Muscle layer of colon (tissue), 2 donors: ENCODE measurements around the gene LRRC8D.

ENCODE experiments used
- H3K27ac ChIP-seq: one replicate; pipeline ENCODE4 v1.7.0; 2013; ENCODE audit warnings: low read depth, mild to moderate bottlenecking, low read length, moderate library complexity
- H3K27me3 ChIP-seq, 2 donors: one replicate each; pipeline ENCODE4 v1.7.0; 2013; ENCODE audit warnings: low read length in 2 of 2, mild to moderate bottlenecking in 2 of 2; ENCODE audit not compliant: insufficient read depth in 2 of 2, control insufficient read depth in 1 of 2
- H3K36me3 ChIP-seq: one replicate; pipeline ENCODE4 v1.7.0; 2013; ENCODE audit warnings: mild to moderate bottlenecking, low read length; ENCODE audit not compliant: insufficient read depth
- H3K4me1 ChIP-seq: one replicate; pipeline ENCODE4 v1.7.0; 2013; ENCODE audit warnings: mild to moderate bottlenecking, low read length; ENCODE audit not compliant: insufficient read depth
- H3K4me3 ChIP-seq, 2 donors: one replicate each; pipeline ENCODE4 v1.7.0; 2013; ENCODE audit warnings: low read length in 2 of 2, low read depth in 1 of 2, mild to moderate bottlenecking in 1 of 2, moderate library complexity in 1 of 2
- H3K9ac ChIP-seq: one replicate; pipeline ENCODE4 v1.7.0; 2013; ENCODE audit warnings: low read length
- H3K9me3 ChIP-seq: one replicate; pipeline ENCODE4 v1.7.0; 2013; ENCODE audit warnings: mild to moderate bottlenecking, low read length
- donor health status: abdominal sarcoma.
- donor health status: Adenocarcinoma of cecum.

The LRRC8D gene

GRCh38 chr1:89892816-89893215 lies 72.0 kb downstream of the LRRC8D start:
- H3K36me3 ChIP-seq, result no peaks in the 10 kb centered on the region
- H3K27ac ChIP-seq, result no peak overlapping the region
- H3K9me3 ChIP-seq, result no peaks in the 10 kb centered on the region

DNA sequence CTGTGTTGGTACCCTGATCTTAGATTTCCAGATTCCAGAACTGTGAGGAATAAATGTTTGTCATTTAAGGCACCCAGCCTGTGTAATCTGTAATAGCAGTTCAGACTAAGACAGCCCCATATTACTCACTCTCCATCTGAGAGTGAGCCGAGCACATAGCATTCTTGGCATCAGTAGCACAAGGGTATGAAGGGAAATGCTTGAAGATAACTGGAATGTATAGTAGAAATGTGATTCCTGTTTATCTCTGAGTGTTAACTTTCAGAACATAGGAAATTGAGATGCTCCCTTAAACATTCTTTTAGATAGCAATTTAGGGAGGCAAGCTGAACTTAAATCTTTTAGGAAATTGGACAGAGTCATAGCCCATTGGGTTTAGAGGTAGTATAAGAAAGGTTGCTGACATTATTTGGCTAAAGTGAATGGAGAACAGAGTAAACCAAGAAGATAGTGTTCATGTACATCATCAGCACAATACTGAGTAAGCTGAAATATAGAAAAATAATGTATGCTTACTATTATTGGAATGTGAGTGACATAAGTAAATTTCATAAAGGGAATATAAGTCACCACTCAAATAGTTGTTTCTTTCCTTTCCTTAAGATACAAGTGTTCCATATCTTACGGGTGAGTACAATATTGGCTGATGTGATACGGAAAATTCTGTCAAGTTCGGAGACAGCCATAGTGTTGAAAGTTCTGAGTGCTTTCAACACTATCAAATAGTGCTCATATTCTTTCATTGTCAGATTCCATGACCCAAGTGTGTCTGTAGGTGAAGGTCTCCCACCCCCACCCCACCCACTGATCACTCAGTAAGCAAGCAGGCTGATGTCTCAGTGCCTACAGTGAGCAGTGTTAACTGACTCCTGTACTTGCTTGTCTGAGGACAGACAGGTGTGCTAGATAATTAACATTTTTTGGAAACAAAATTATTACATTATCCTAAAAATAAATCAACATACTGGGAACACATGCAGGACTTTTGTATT lies 73.7 kb downstream of the LRRC8D start:
- no peak overlapping the region for H3K27ac ChIP-seq
- no peaks in the 10 kb centered on the region for H3K4me1 ChIP-seq
- no peaks in the 10 kb centered on the region for H3K36me3 ChIP-seq
- H3K27me3 ChIP-seq, result no peaks in the 10 kb centered on the region
- no peak overlapping the region for H3K9ac ChIP-seq
- no peaks in the 10 kb centered on the region for H3K9me3 ChIP-seq
- no peak overlapping the region for H3K4me3 ChIP-seq

More at GRCh38 chr1:89892816-89893215, 72.0 kb downstream of the LRRC8D start:
- Histone ChIP-seq H3K4me1 (no peaks in the 10 kb centered on the region), H3K27me3 (no peaks in the 10 kb centered on the region), H3K4me3 (no peak overlapping the region), H3K9ac (no peak overlapping the region)

GRCh38 chr1:89896105-89896942 lies 75.5 kb downstream of the LRRC8D start:
- H3K27me3 ChIP-seq, result no peaks in the 10 kb centered on the region
- H3K4me3 ChIP-seq, result no peak overlapping the region
- no peaks in the 10 kb centered on the region for H3K36me3 ChIP-seq
- no peak overlapping the region for H3K27ac ChIP-seq
- no peaks in the 10 kb centered on the region for H3K9me3 ChIP-seq
- H3K9ac ChIP-seq, result no peak overlapping the region
- H3K4me1 ChIP-seq, result no peaks in the 10 kb centered on the region

DNA sequence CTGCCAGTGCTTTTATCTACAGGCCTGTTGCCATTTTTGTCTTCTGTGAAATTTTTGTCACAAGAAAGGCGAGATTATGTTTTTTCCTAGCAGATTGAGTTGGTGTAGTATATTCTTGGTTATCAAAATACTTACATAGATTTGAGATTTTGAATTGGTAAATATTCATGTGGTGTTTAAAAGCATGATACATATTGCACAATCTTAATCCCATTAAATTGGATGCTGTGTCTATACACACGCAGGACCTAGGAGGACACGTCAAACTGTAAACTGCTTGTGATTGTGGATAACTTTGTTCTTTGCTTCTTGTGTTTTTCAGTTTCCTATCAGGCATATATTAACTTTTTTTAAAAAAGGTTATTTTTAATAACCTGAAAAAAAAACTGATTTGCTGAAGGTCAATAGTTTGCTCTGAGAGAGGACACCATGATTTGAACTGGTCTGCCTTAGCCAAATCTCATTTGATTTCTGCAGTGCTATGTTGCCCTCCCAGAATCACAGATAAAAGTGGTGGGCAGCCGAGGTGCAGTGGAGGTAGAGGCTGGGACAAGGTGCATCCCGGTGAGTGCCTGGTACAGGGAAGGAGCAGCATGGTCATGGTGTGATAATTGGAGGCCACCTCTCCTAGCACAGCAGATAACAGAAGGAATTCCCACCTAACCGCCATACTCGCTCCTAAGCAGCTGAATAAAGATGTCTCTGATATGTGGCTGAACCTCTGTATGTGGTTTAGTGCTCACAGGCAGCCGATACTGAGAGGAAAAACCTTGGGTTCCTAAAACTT lies 76.7 kb downstream of the LRRC8D start:
- Histone ChIP-seq H3K4me1 (no peaks in the 10 kb centered on the region), H3K9me3 (no peaks in the 10 kb centered on the region), H3K27me3 (no peaks in the 10 kb centered on the region), H3K36me3 (no peaks in the 10 kb centered on the region), H3K4me3 (no peak overlapping the region), H3K9ac (no peak overlapping the region), H3K27ac (no peak overlapping the region)

DNA sequence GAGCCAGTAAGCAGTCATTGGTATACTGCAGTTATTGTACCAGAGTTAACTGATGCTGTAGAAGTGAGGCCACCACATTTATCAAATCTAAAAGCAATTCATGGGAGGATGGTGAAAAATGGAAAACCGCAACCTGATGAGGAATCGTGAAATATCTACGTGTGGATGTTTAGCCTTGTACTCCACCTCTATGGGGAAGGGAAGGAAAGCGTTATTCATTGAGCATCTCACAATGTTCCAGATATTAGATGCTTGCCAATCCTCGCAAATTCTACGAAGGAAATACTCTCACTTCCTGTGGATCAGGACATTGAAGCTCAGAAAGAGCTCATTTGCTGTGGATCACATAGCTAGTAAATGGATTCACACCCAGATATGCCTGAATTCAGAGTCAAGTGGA lies 77.3 kb downstream of the LRRC8D start:
- H3K27ac ChIP-seq, result no peak overlapping the region

DNA sequence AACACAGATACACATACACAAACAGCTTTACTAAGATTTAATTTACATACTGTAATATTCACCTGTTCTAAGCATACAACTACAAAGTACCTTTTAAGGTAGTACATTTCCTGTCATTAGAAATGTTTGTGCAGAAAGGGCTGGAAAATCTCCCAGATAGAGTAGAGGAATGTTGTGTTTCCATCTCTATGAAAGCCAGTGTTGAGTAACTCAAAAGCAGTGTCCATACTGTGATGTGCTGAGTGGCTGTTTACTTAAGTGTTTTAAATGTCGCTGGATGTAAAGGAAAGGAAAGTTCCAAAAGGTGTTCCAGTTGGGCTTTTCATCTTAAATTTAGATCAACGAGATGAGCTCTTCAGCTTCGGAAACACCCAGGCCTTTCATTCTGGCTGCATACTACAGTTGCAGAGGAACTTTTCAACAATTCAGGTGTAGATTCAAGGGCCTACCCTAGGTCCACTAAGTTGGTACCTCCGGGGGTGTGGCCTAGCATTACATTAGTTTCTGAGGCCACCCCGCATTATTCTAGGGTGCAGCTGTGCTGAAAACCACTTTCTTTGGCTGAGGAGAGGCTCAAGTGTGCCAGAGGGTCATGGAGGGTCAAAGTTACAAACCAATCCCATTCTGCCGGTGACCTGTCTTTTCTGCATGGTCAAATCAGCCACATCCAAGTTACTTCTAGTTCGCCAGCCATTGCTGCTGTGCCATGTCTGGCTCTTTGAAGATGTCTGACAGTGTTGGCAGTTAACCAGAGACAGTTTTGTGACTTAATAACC lies 78.1 kb downstream of the LRRC8D start:
- H3K9ac ChIP-seq, result no peak overlapping the region
- H3K27me3 ChIP-seq, result no peaks in the 10 kb centered on the region
- no peak overlapping the region for H3K27ac ChIP-seq
- H3K4me1 ChIP-seq, result no peaks in the 10 kb centered on the region
- no peak overlapping the region for H3K4me3 ChIP-seq
- no peaks in the 10 kb centered on the region for H3K36me3 ChIP-seq
- no peaks in the 10 kb centered on the region for H3K9me3 ChIP-seq

More for the DNA sequence above, 77.3 kb downstream of the LRRC8D start:
- no peaks in the 10 kb centered on the region for H3K9me3 ChIP-seq
- no peaks in the 10 kb centered on the region for H3K36me3 ChIP-seq
- no peaks in the 10 kb centered on the region for H3K4me1 ChIP-seq
- no peak overlapping the region for H3K4me3 ChIP-seq
- no peaks in the 10 kb centered on the region for H3K27me3 ChIP-seq
- H3K9ac ChIP-seq, result no peak overlapping the region

DNA sequence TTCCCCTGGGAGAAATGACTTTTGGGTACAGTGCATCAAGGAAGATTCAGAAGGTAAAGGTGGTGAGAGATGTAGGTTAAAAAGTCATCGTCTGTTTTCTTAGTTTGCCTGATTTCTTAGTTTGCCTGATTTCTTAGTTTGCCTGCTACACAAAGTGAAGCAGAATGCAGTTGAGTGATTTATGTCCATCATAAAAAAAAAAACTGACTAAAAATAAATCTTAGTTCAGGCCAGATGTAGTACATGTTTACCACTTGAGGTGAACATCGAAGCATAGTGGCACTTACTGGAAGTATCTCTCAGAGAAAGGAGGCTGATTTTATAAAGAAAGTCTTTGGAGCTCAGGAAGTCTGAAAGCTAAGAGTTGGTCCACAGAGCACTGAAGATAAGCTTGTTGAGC lies 79.5 kb downstream of the LRRC8D start:
- Histone ChIP-seq H3K4me3 (no peak overlapping the region), H3K4me1 (no peaks in the 10 kb centered on the region), H3K9ac (no peak overlapping the region), H3K36me3 (no peaks in the 10 kb centered on the region), H3K27me3 (no peaks in the 10 kb centered on the region), H3K9me3 (no peaks in the 10 kb centered on the region), H3K27ac (no peak overlapping the region)

- Histone ChIP-seq H3K4me1 (peaks cover 5% of the 10 kb centered on the region), H3K4me3 (no peak overlapping the region), H3K36me3 (no peaks in the 10 kb centered on the region), H3K27ac (no peak overlapping the region), H3K27me3 (no peaks in the 10 kb centered on the region), H3K9me3 (no peaks in the 10 kb centered on the region), H3K9ac (no peak overlapping the region)
These were observed 80.2 kb downstream of the LRRC8D start for GRCh38 chr1:89900791-89901708.

GRCh38 chr1:89901957-89902669 lies 81.3 kb downstream of the LRRC8D start:
- no peaks in the 10 kb centered on the region for H3K36me3 ChIP-seq
- H3K27ac ChIP-seq, result no peak overlapping the region
- H3K9me3 ChIP-seq, result no peaks in the 10 kb centered on the region
- H3K27me3 ChIP-seq, result no peaks in the 10 kb centered on the region
- peaks cover 14% of the 10 kb centered on the region for H3K4me1 ChIP-seq
- no peak overlapping the region for H3K4me3 ChIP-seq
- H3K9ac ChIP-seq, result no peak overlapping the region
